H9 (cell line): ENCODE data around the gene POLR2L. TPM values are rescaled to one million over a fixed set of nuclear protein-coding genes. Genes with fewer than 3 reads are reported as not detected.

Experiments used
- DNase-seq: peaks from one replicate; pipeline ENCODE4 v3.0.0-alpha.2; 2017
- H2AFZ ChIP-seq: one replicate; pipeline ENCODE4 v1.6.1; 2013; ENCODE audit warnings: mild to moderate bottlenecking, low read length, control low read depth, moderate library complexity
- H2AK5ac ChIP-seq: 2 replicates; pipeline ENCODE4 v1.6.1; 2013; ENCODE audit warnings: low read length, control low read depth, mixed read lengths; ENCODE audit not compliant: insufficient read length
- H2BK120ac ChIP-seq: one replicate; pipeline ENCODE4 v1.6.1; 2013; ENCODE audit warnings: low read depth, mild to moderate bottlenecking, low read length, control low read depth, inconsistent platforms; ENCODE audit not compliant: poor library complexity, severe bottlenecking
- H2BK12ac ChIP-seq: 2 replicates; pipeline ENCODE4 v1.6.1; 2013; ENCODE audit warnings: low read length, control low read depth, mixed read lengths, low read depth; ENCODE audit not compliant: insufficient read length
- H2BK15ac ChIP-seq: 2 replicates; pipeline ENCODE4 v1.6.1; 2013; ENCODE audit warnings: low read depth, low read length, control low read depth
- H2BK20ac ChIP-seq: one replicate; pipeline ENCODE4 v1.6.1; 2013; ENCODE audit warnings: low read depth, mild to moderate bottlenecking, low read length, control low read depth, inconsistent platforms; ENCODE audit not compliant: poor library complexity, severe bottlenecking
- H2BK5ac ChIP-seq: 2 replicates; pipeline ENCODE4 v1.6.1; 2013; ENCODE audit warnings: low read length, control low read depth, mixed read lengths; ENCODE audit not compliant: insufficient read length
- H3K14ac ChIP-seq: 2 replicates; pipeline ENCODE4 v1.6.1; 2013; ENCODE audit warnings: low read length, control low read depth; ENCODE audit not compliant: insufficient read depth
- H3K18ac ChIP-seq: 2 replicates; pipeline ENCODE4 v1.6.1; 2013; ENCODE audit warnings: low read depth, mild to moderate bottlenecking, mixed read lengths, low read length, control low read depth; ENCODE audit not compliant: insufficient read length
- H3K23ac ChIP-seq: 2 replicates; pipeline ENCODE4 v1.6.1; 2013; ENCODE audit warnings: low read length, control low read depth, mixed read lengths, low read depth; ENCODE audit not compliant: insufficient read length
- H3K23me2 ChIP-seq: 2 replicates; pipeline ENCODE4 v1.6.1; 2013; ENCODE audit warnings: low read depth, mild to moderate bottlenecking, mixed read lengths, low read length, control low read depth; ENCODE audit not compliant: insufficient read length, poor library complexity, severe bottlenecking
- H3K27ac ChIP-seq: 2 replicates; pipeline ENCODE4 v1.5.1; 2013; ENCODE audit warnings: low read length, control low read depth, mixed read lengths, low read depth; ENCODE audit not compliant: insufficient read length
- H3K27me3 ChIP-seq: 2 replicates; pipeline ENCODE4 v1.6.1; 2013; ENCODE audit warnings: low read length, control low read depth, inconsistent platforms; ENCODE audit not compliant: insufficient read depth
- H3K4ac ChIP-seq: 2 replicates; pipeline ENCODE4 v1.6.1; 2013; ENCODE audit warnings: low read depth, mild to moderate bottlenecking, control low read depth, inconsistent platforms, low read length, moderate library complexity
- H3K4me1 ChIP-seq: 2 replicates; pipeline ENCODE4 v1.6.1; 2013; ENCODE audit warnings: low read length, control low read depth, inconsistent platforms; ENCODE audit not compliant: insufficient read depth
- H3K4me2 ChIP-seq: 2 replicates; pipeline ENCODE4 v1.6.1; 2013; ENCODE audit warnings: low read length, control low read depth, mixed read lengths; ENCODE audit not compliant: insufficient read length, insufficient read depth
- H3K56ac ChIP-seq: 2 replicates; pipeline ENCODE4 v1.6.1; 2013; ENCODE audit warnings: low read depth, mild to moderate bottlenecking, mixed read lengths, low read length, control low read depth; ENCODE audit not compliant: insufficient read length
- H3K79me1 ChIP-seq: 2 replicates; pipeline ENCODE4 v1.6.1; 2013; ENCODE audit warnings: low read depth, mild to moderate bottlenecking, moderate library complexity, low read length, control low read depth, inconsistent platforms; ENCODE audit not compliant: insufficient read depth, poor library complexity, severe bottlenecking
- H3K79me2 ChIP-seq: 2 replicates; pipeline ENCODE4 v1.6.1; 2013; ENCODE audit warnings: low read length, control low read depth, inconsistent platforms; ENCODE audit not compliant: insufficient read depth
- H3K9ac ChIP-seq: 2 replicates; pipeline ENCODE4 v1.6.1; 2013; ENCODE audit warnings: low read length, control low read depth, mixed read lengths; ENCODE audit not compliant: insufficient read length; ENCODE audit errors: extremely low read depth
- H3K9me3 ChIP-seq: one replicate; pipeline ENCODE4 v1.6.1; 2013; ENCODE audit warnings: low read depth, low read length, inconsistent platforms; ENCODE audit not compliant: control insufficient read depth
- H3T11ph ChIP-seq: one replicate; pipeline ENCODE4 v1.6.1; 2013; ENCODE audit warnings: mild to moderate bottlenecking, low read length, control low read depth, inconsistent platforms
- H4K20me1 ChIP-seq: one replicate; pipeline ENCODE4 v1.6.1; 2013; ENCODE audit not compliant: control insufficient read depth, insufficient read length, insufficient read depth
- H4K5ac ChIP-seq: 2 replicates; pipeline ENCODE4 v1.6.1; 2013; ENCODE audit warnings: low read depth, mild to moderate bottlenecking, mixed read lengths, low read length, control low read depth; ENCODE audit not compliant: insufficient read length
- H4K8ac ChIP-seq: replicated peaks from 2 replicates; pipeline ENCODE4 v1.6.1; 2013; ENCODE audit warnings: low read length, control low read depth, mixed read lengths, low read depth; ENCODE audit not compliant: insufficient read length
- H4K91ac ChIP-seq: 2 replicates; pipeline ENCODE4 v1.6.1; 2013; ENCODE audit warnings: low read depth, mild to moderate bottlenecking, moderate library complexity, mixed read lengths, low read length, control low read depth; ENCODE audit not compliant: insufficient read length
- H3K27ac Mint-ChIP-seq, 3 experiments: 2 replicates in 2 of 3; 3 replicates in 1 of 3; pipeline ENCODE4 v1.8.0; 2020 to 2021; ENCODE audit warnings: mixed read lengths in 3 of 3, mild to moderate bottlenecking in 1 of 3, moderate library complexity in 1 of 3
- H3K27me3 Mint-ChIP-seq: 2 replicates; pipeline ENCODE4 v1.8.0; 2021; ENCODE audit warnings: low read depth, mild to moderate bottlenecking, moderate library complexity, mixed read lengths
- H3K36me3 Mint-ChIP-seq, 3 experiments: 2 replicates in 2 of 3; 3 replicates in 1 of 3; pipeline ENCODE4 v1.8.0; 2020 to 2021; ENCODE audit warnings: low read depth in 3 of 3, mixed read lengths in 3 of 3; ENCODE audit not compliant: insufficient read depth in 1 of 3
- H3K4me1 Mint-ChIP-seq, 2 experiments: 2 replicates each; pipeline ENCODE4 v1.8.0; 2020; ENCODE audit warnings: mixed read lengths in 2 of 2
- H3K4me3 Mint-ChIP-seq, 2 experiments: 2 replicates in 1 of 2; 3 replicates in 1 of 2; pipeline ENCODE4 v1.8.0; 2020 to 2021; ENCODE audit warnings: mild to moderate bottlenecking in 2 of 2, mixed read lengths in 2 of 2, moderate library complexity in 1 of 2
- H3K9me3 Mint-ChIP-seq, 2 experiments: 2 replicates in 1 of 2; 3 replicates in 1 of 2; pipeline ENCODE4 v1.8.0; 2020; ENCODE audit warnings: mild to moderate bottlenecking in 2 of 2, mixed read lengths in 2 of 2, moderate library complexity in 1 of 2
- WGBS: extraction: QIAGEN DNeasy Blood & Tissue Kit; methylation state at CpG from one replicate; pipeline ENCODE4 v1.1.7; 2013; ENCODE audit warnings: missing lambda C conversion rate, low lambda C conversion rate, mixed read lengths; ENCODE audit not compliant: insufficient read length; ENCODE audit errors: extremely low coverage; 5-methylcytosine and 5-hydroxymethylcytosine counted together
- total RNA-seq: library from RNA; stranded (reverse); gene quantifications from 2 replicates; pipeline ENCODE4 v1.2.1, GENCODE V29; 2021
- TF ChIP-seq, protein P1 (sequence below): fragments of 200-600 bp; sonication (generic); conservative IDR thresholded peaks from 3 replicates; pipeline ENCODE4 v1.8.0; 2021; ENCODE audit warnings: antibody characterized with exemption, mild to moderate bottlenecking

Gene POLR2L
- total RNA-seq, 1 experiment from 2014 or later, result 135 TPM

DNA sequence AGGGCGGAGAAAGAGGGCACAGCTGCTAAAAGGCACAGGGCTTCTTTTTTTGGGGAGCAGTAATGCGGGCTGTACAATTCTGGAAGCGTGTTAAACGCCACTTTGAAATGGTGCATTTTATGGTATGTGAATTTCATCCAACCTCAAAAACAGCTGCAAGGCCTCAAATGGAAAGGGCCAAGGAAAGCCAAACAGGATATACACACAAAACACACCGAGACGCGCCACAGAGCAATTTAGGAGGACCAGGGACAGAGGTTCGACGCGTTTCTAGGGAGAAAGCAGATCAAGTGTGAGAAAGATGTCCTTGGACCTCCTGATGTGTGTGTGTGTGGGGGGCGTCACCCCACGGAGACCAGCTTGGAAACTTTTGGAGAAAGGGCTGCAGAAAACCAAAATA is 31.4 kb upstream of the POLR2L start:
- no peak overlapping the region for H3K56ac ChIP-seq
- no peak overlapping the region for H2BK5ac ChIP-seq
- no peak overlapping the region for H3K27ac ChIP-seq
- H4K5ac ChIP-seq, result no peak overlapping the region
- H2BK15ac ChIP-seq, result no peak overlapping the region
- no peak overlapping the region for H3K4ac ChIP-seq
- H4K91ac ChIP-seq, result no peak overlapping the region
- peaks cover 15 to 36% (median 34%) of the 10 kb centered on the region in 3 experiments for H3K36me3 Mint-ChIP-seq
- no CpG with 5 or more reads among the region's 12 CpGs for WGBS
- H2BK12ac ChIP-seq, result no peak overlapping the region
- no peaks in the 10 kb centered on the region for H3K27me3 ChIP-seq
- no peak overlapping the region for H3K9ac ChIP-seq
- H4K20me1 ChIP-seq, result no peaks in the 10 kb centered on the region
- no peak for DNase-seq
- TF ChIP-seq, protein P1, sequence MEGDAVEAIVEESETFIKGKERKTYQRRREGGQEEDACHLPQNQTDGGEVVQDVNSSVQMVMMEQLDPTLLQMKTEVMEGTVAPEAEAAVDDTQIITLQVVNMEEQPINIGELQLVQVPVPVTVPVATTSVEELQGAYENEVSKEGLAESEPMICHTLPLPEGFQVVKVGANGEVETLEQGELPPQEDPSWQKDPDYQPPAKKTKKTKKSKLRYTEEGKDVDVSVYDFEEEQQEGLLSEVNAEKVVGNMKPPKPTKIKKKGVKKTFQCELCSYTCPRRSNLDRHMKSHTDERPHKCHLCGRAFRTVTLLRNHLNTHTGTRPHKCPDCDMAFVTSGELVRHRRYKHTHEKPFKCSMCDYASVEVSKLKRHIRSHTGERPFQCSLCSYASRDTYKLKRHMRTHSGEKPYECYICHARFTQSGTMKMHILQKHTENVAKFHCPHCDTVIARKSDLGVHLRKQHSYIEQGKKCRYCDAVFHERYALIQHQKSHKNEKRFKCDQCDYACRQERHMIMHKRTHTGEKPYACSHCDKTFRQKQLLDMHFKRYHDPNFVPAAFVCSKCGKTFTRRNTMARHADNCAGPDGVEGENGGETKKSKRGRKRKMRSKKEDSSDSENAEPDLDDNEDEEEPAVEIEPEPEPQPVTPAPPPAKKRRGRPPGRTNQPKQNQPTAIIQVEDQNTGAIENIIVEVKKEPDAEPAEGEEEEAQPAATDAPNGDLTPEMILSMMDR, result no peak
- H3K9me3 Mint-ChIP-seq, result no peaks in the 10 kb centered on the region
- no peak overlapping the region; a peak in 1 of 5 replicates for H3K4me3 Mint-ChIP-seq
- H3T11ph ChIP-seq, result no peak overlapping the region
- peaks cover 3% of the 10 kb centered on the region; the same call in 1 of the 2 replicates for H3K27me3 Mint-ChIP-seq
- no peak overlapping the region for H2AFZ ChIP-seq
- no peak overlapping the region for H3K14ac ChIP-seq
- H3K9me3 ChIP-seq, result no peaks in the 10 kb centered on the region
- 0 out of 2 replicates have a peak, but pooled peaks cover 2% of the 10 kb centered on the region for H3K4me1 ChIP-seq
- H2BK20ac ChIP-seq, result no peak overlapping the region
- no peak overlapping the region for H2BK120ac ChIP-seq
- no peak overlapping the region for H2AK5ac ChIP-seq
- H3K79me2 ChIP-seq, result no peaks in the 10 kb centered on the region
- H4K8ac ChIP-seq, result no peak overlapping the region
- H3K18ac ChIP-seq, result no peak overlapping the region
- H3K23me2 ChIP-seq, result no peaks in the 10 kb centered on the region
- H3K4me1 Mint-ChIP-seq, result peaks cover 6 to 8% of the 10 kb centered on the region in 2 experiments
- H3K4me2 ChIP-seq, result no peak overlapping the region
- H3K23ac ChIP-seq, result no peak overlapping the region
- peak overlapping the region in 2 of 3 experiments; percentile 56 to 57; a peak in 4 of 7 replicates for H3K27ac Mint-ChIP-seq
- H3K79me1 ChIP-seq, result no peaks in the 10 kb centered on the region
